GM12865 (cell line): Measurements from ENCODE around the gene ACSL1.

ENCODE experiments used
- DNase-seq: peaks from one replicate; pipeline ENCODE4 v3.0.0; 2010; ENCODE audit warnings: low read depth
- H3K4me3 ChIP-seq: 2 replicates; pipeline ENCODE4 v1.5.1; 2011; ENCODE audit warnings: mild to moderate bottlenecking, low read depth, low read length, control low read depth
- TF ChIP-seq, protein P1 (sequence below): IDR thresholded peaks from 2 replicates; pipeline ENCODE4 v1.5.1; 2011; ENCODE audit warnings: low read length, control low read depth, low read depth, inconsistent platforms; ENCODE audit not compliant: insufficient read depth; ENCODE audit errors: missing control alignments

The ACSL1 gene

GRCh38 chr4:184807797-184808712, 17.7 kb downstream of the ACSL1 start:
- DNase-seq = no peak
- TF ChIP-seq, protein P1, sequence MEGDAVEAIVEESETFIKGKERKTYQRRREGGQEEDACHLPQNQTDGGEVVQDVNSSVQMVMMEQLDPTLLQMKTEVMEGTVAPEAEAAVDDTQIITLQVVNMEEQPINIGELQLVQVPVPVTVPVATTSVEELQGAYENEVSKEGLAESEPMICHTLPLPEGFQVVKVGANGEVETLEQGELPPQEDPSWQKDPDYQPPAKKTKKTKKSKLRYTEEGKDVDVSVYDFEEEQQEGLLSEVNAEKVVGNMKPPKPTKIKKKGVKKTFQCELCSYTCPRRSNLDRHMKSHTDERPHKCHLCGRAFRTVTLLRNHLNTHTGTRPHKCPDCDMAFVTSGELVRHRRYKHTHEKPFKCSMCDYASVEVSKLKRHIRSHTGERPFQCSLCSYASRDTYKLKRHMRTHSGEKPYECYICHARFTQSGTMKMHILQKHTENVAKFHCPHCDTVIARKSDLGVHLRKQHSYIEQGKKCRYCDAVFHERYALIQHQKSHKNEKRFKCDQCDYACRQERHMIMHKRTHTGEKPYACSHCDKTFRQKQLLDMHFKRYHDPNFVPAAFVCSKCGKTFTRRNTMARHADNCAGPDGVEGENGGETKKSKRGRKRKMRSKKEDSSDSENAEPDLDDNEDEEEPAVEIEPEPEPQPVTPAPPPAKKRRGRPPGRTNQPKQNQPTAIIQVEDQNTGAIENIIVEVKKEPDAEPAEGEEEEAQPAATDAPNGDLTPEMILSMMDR = no peak
- H3K4me3 ChIP-seq = no peak overlapping the region

GRCh38 chr4:184807256-184807655, 18.5 kb downstream of the ACSL1 start:
- no peak overlapping the region for H3K4me3 ChIP-seq
- no peak for DNase-seq
- TF ChIP-seq, protein P1 = no peak

DNA sequence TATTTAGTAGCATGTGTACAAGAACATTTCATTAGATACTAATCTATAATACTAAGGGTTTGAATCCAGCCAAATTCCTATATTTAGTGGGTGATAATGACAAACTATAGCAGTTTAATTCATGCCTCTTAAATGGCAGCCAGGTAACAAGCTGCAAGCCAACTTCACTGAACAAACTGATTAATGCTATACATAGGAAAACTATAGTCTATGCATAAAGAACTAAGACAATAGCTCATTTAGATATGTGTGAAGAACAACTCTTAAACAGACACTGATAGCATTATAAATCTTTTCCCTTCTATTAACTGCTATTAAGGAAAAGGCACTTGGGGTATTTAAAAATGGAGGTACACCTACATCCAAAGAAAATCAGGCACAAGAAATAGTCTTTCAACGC, 19.1 kb downstream of the ACSL1 start:
- TF ChIP-seq, protein P1 = no peak
- no peak overlapping the region for H3K4me3 ChIP-seq
- DNase-seq = no peak

- no peak overlapping the region for H3K4me3 ChIP-seq
- TF ChIP-seq, protein P1 = no peak
- no peak for DNase-seq
Observed at GRCh38 chr4:184806229-184806550, 19.6 kb downstream of the ACSL1 start.

GRCh38 chr4:184805462-184806228, 20.1 kb downstream of the ACSL1 start:
- peak; percentile 39 for DNase-seq
- no peak overlapping the region for H3K4me3 ChIP-seq
- TF ChIP-seq, protein P1 = no peak

GRCh38 chr4:184804621-184805020, 21.1 kb downstream of the ACSL1 start:
- H3K4me3 ChIP-seq = no peak overlapping the region
- TF ChIP-seq, protein P1 = no peak
- no peak for DNase-seq
